ENCODE results near the gene SMTNL2. TPM values are rescaled to one million over a fixed set of nuclear protein-coding genes. Genes with fewer than 3 reads are reported as not detected.
"Not testable (repeated sequence)": the region's sequence is repeated elsewhere in the genome, so short reads cannot be mapped to it uniquely, and the experiment has no call there.

SMTNL2 gene
- polyA plus RNA-seq, 3 donors = 56.2 to 60.1 (median 57.6) TPM

- no peak for DNase-seq (ENCODE audit: extremely low read depth in 1 of 11, low read depth in 9 of 11, low spot score in 4 of 11)
Measured at GRCh38 chr17:4609761-4610160, 25.4 kb downstream of the SMTNL2 start.

- DNase-seq (ENCODE audit: extremely low read depth in 1 of 11, low read depth in 9 of 11, low spot score in 4 of 11) = no peak
Measured at GRCh38 chr17:4610162-4610561, 25.8 kb downstream of the SMTNL2 start.

- DNase-seq (ENCODE audit: extremely low read depth in 1 of 11, low read depth in 9 of 11, low spot score in 4 of 11) = no peak
Measured at GRCh38 chr17:4610656-4611055, 26.3 kb downstream of the SMTNL2 start.

DNA sequence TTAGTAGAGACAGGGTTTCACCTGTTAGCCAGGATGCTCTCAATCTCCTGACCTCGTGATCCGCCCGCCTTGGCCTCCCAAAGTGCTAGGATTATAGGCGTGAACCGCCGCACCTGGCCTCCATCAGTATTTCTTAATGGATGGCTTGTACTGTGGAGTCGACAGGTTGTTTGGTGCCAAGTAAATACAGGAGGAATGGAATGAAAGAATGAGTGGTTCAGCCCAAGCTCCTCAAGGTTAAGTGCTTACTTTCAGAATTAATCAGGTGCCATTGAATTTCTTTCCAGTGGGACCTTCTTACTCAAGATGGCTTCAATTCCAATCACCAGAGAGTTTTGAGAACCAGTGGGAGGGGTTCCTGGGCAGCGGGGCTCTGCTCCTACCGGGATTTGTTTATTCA is 32.1 kb downstream of the SMTNL2 start:
- no peak for DNase-seq (ENCODE audit: extremely low read depth in 1 of 11, low read depth in 9 of 11, low spot score in 4 of 11)

DNA sequence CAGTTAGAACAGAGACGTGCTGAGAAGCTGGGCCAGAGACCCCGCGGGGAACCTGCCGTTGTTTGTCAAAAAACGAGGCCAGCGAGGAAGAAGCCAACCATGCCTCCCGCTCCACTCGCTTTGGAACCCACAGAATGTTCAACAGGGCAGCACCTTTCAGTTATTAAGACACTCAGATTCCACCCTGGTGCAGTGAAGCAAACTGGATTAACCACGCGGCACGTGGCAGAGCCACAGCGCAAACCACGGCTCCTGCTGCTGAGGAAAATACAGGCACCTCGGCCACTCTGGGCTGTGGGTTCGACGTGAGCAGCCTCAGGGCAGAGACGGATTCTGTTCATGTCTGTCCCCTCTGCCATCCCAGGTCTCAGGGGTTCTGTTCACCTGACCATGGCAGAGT is 32.8 kb downstream of the SMTNL2 start:
- no peak for DNase-seq (ENCODE audit: extremely low read depth in 1 of 11, low read depth in 9 of 11, low spot score in 4 of 11)

DNA sequence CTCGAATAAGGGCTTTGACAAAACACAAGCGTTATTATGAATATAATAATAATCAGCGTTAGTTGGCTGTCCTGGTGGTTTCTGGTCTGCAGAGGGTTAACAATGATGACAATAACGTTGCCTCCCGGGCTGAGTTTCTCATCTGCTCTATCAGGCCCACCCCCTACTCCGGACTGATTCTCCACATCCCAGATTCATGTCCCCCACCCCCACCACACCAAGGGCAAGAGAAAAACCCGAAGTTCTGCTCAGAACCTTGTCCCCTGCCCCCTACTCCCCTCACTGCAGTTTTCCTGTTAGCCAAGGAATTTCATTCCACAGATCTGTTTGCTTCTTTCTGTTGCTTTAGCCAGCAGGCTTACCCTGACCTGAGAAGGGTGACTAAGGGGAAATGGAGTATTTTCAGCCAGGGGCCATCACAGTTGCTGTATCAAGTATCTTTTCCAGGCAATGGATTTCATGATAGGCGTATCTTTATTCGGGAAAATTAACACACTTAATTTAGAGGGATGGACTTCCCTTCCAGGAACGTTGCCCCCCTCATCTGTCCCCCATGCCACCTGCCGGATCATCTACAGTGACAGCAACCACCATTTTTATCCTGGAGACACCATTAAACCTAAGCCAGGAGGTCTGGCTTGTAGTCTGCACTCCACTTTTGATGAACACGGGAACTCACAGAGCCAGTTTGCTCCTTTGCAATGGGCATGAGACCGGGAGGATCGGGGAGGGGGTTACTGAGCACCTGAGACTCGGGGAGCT is 33.4 kb downstream of the SMTNL2 start:
- DNase-seq (ENCODE audit: extremely low read depth in 1 of 11, low read depth in 9 of 11, low spot score in 4 of 11) = no peak

GRCh38 chr17:4620531-4621101 is 36.3 kb downstream of the SMTNL2 start:
- no peak for DNase-seq (ENCODE audit: extremely low read depth in 1 of 11, low read depth in 9 of 11, low spot score in 4 of 11)

- no peak for DNase-seq (ENCODE audit: extremely low read depth in 1 of 11, low read depth in 9 of 11, low spot score in 4 of 11)
Measured at GRCh38 chr17:4622375-4622774, 38.0 kb downstream of the SMTNL2 start.

DNA sequence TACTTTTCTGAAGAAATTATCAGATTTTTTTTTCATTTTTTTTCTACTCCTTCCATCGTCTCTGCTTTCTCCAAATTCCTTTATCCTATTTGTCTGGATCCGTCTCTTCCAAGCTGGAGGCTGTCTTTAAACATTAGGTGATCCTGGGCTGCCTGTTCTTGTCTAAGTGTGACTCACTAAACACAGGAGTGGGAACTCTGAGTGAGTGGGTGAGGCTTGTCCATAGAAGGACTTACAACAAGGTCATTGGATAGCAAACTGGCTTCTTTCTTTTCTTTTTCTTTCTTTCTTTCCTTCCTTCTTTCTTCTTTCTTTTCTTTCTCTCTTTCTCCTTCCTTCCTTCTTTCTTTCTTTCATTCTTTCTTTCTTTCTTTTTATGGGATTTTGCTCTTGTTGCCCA is 38.9 kb downstream of the SMTNL2 start:
- DNase-seq (ENCODE audit: extremely low read depth in 1 of 11, low read depth in 9 of 11, low spot score in 4 of 11) = no peak

DNA sequence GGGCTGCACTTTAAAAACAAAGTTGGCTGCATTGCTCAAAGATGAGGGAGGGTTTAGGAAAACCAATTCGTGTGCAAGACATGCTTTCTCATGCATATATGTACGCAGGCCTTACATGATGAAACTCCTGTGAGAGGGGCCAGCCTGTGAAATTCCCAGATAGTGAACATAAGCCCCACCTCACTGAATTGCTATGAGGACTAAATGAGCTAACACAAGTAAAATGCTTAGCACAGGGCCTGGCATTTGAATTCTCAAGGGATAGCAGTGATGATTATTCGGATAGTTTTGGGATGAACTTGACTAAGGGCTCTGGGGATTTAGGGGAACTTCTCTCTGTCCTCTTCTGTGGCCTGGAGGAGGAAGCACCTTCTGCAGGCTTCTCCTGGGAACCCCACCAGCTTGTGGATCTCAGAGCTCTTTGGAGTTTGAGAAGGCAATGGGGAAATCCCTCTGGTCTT is 40.2 kb downstream of the SMTNL2 start:
- DNase-seq (ENCODE audit: extremely low read depth in 1 of 11, low read depth in 9 of 11, low spot score in 4 of 11) = not testable (repeated sequence)

- DNase-seq (ENCODE audit: extremely low read depth in 1 of 11, low read depth in 9 of 11, low spot score in 4 of 11) = peak in 5 of 11 donors; percentile 59 to 76 (median 66)
Measured at GRCh38 chr17:4625181-4625617, 40.9 kb downstream of the SMTNL2 start.

GRCh38 chr17:4626734-4627256 is 42.5 kb downstream of the SMTNL2 start:
- no peak for DNase-seq (ENCODE audit: extremely low read depth in 1 of 11, low read depth in 9 of 11, low spot score in 4 of 11)

GRCh38 chr17:4631431-4631830 is 47.1 kb downstream of the SMTNL2 start:
- no peak for DNase-seq (ENCODE audit: extremely low read depth in 1 of 11, low read depth in 9 of 11, low spot score in 4 of 11)

GRCh38 chr17:4631836-4632580 is 47.7 kb downstream of the SMTNL2 start:
- DNase-seq (ENCODE audit: extremely low read depth in 1 of 11, low read depth in 9 of 11, low spot score in 4 of 11) = no peak

DNA sequence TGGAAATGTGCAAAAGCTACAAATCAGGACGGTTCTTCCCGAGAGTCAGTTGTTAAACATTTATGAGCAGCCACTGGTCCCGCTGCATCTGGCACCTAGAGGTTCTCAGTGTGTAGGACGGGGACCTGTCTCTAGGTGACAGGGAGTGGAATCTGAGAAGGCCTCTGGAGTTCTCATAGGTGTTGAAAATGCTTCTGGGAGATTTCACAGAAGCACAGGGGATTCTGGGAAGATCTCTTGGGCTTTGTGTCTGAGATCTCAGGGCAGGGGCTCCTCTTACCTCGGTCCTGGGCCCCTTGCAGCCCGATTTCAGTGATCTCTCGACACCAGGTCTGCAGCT is 48.2 kb downstream of the SMTNL2 start:
- no peak for DNase-seq (ENCODE audit: extremely low read depth in 1 of 11, low read depth in 9 of 11, low spot score in 4 of 11)

- DNase-seq (ENCODE audit: extremely low read depth in 1 of 11, low read depth in 9 of 11, low spot score in 4 of 11) = no peak
Measured at GRCh38 chr17:4633643-4634042, 49.3 kb downstream of the SMTNL2 start.

- DNase-seq (ENCODE audit: extremely low read depth in 1 of 11, low read depth in 9 of 11, low spot score in 4 of 11) = no peak
Measured at GRCh38 chr17:4634976-4635375, 50.6 kb downstream of the SMTNL2 start.

DNA sequence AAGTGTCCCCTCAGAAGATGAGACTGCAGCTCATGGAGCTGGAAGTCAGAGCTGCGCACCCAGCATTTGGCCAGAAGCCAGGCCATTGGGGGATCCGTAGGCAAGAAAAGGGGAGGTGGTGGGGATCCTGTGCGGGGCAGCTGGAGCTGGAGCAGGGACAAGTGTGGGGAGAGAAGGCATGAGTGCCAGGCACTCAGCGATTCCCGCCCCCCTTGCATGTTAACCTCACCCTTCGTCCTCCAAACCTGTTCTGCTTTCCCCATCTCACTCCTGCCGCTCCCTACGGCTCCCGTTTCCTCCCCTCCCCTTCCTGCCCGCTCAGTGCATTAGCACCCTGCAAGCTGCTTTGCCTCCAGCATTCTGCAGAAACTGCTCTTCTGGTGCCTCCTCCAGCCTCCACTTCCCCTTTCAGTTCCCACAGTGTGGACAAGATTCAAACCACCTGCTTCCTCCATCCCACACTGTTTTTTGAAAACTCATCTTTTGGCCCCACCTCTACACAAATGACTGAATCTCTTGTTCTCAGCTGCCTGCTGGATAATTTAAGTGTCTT is 51.6 kb downstream of the SMTNL2 start:
- DNase-seq (ENCODE audit: extremely low read depth in 1 of 11, low read depth in 9 of 11, low spot score in 4 of 11) = no peak

DNA sequence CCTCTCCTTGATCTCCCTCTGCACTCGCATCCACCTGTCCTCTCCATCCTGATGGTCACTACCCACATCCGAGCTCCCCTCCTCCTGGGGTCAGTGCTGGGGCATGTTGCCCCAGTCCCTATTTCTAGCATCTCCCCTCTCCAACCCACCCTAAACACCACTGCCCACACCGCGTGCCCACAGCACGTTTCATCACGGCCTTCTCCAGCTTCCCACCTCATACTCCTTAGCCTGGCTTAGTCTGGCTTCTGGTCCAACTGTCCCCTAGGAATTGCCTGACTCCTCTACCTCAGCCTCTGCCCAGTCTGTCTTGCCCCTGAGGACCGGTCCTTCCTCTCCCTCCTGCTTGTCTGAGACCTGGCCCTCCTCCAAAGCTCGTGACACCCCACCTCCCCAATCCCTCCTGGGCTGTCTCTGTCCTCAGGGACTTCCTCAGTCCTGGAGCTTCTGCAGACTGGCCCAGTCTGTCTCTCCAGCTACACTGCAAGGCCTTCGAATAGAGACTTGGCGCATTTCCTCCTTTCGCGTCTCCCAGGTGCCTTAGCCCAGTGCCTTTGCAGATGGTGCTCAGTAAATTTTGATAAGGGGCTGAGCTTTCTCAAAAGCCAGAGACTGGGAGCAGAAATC is 52.3 kb downstream of the SMTNL2 start:
- DNase-seq (ENCODE audit: extremely low read depth in 1 of 11, low read depth in 9 of 11, low spot score in 4 of 11) = no peak
